HG03439 (cell line): Measurements from ENCODE around the gene IPO11.

ENCODE experiments used
- ATAC-seq: cut with Tn5 transposase; IDR thresholded peaks from one replicate; pipeline ENCODE4 v1.9.1; 2021; ENCODE audit warnings: mild to moderate bottlenecking, moderate library complexity; ENCODE audit not compliant: unreplicated experiment

Gene IPO11

DNA sequence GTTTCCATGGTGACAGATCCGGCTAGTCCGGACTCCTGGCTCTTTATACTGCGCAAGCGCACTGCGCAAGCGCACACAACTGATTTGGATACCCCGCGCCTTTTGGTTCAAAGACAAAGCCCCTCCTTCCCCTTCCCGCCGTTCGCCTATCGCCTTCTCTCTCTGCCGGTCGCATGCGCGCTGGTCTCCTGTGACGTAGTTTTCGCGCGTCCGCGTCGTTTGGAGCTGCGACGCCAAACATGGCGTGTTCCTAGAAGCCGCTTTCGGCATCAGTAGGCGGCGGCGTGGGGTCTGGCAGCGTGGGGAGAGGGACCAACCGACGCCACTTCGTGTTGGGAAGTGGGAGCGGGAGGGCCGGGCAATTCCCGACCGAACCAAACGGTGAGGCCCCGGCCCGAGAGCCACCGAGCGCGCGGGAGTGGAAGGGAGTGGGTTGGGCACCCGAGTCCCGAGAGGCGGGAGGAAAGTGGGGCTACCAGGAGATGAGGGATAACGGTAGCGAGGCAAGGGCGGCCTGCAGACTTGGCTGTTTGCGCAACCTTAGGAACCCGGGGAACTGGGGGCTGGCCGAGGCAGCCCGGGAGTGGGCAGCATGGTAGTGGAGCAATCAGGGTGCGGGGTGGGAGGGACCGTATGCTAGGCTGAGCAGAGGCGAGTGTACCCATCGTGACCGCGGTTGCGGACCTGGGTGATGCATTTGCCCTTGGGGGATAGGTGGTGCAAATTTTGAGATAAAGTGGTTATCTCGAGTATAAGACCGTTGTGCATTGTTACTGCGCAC, at the start of gene IPO11:
Gene IPO11, plus strand, starts transcription at position 215 of the 781 bp plus-strand sequence. CDS start 24,517 bp downstream, outside the sequence.
- ATAC-seq = peak; percentile 98

DNA sequence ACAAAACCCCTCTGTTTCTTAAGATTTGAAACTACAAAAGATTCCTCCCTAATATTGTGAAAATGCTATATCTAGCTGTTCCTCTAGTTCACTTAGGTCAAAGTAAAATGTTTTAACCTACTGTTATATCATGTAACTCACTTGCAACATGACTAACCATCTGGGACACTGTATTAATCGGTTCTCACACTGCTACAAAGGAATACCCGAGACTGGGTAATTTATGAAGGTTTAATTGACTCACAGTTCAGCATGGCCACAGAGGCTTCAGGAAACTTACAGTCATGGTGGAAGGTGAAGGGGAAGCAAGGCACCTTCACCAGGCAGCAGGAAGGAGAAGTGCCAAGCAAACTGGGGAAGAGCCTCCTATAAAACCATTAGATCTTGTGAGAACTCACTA, 43.5 kb upstream of the IPO11 start:
- ATAC-seq = no peak

DNA sequence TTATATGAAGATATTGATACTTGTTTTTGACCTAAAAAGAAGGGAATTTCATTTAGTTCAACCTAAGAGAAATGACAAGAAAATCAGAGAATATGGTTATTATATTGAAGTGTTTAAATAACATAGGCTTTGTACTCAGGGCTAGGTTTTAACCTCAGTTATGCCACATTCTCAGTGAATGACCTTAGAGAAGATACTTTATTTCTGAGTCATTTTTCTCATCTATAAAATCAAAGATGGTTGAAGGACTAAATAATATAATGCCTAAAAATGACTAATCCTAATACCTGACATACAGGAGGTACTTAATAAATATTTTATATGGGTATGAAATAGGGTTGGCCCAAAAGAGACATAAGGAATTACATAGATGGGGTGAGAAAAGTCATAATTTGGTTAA, 41.2 kb upstream of the IPO11 start:
- no peak for ATAC-seq

DNA sequence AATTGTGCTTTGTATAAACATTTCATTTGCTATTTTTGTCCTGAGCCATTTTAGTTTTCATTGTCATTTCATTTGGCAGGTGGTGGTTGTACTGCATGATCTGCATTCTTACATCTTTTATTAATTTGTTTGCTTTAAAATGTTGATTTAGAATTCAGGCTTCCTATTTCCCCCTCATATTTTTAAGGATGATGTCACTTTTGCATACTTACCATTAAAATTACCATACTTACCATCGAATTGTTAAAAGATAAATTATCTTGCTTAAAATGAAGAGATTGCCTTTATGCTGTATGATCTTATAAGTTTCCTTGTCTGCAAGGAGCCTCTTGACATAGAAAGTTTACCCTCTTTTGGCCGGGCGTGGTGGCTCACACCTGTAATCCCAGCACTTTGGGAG, 40.0 kb upstream of the IPO11 start:
- no peak for ATAC-seq

DNA sequence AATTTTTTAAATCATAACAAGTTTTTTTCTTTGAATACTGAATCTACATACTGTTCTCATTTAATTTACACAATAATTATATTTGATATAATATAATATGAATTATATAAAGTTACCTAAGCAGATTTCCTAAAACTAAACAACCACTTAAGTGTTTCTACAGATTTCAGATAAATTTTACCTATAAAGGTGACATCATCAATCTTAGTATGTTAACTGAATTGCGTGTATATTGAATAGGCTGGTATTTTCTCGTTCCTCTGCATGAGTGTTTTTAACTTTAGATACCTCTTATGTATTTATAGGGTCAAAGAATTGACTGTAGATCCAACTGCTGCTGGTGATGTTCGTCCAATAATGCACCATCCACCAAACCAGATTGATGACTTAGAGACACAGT, 39.2 kb upstream of the IPO11 start:
- ATAC-seq = no peak

DNA sequence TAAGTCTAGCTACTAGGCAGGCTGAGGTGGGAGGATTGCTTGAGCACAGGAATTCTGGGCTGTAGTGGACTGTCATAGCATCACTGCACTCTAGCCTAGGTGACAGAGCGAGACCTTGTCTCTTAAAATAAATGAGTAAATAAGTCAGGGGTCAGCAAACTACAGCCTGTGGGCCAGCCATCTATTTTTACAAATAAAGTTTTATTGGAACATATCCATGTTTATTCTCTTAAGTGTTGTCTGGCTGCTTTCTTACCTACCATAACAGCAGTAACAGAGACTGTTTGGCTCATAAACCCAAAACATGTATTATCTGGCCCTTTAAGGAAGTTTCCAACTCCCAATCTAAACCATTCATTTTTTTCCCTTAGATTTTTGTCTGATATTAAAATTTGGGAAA, 38.5 kb upstream of the IPO11 start:
- no peak for ATAC-seq

DNA sequence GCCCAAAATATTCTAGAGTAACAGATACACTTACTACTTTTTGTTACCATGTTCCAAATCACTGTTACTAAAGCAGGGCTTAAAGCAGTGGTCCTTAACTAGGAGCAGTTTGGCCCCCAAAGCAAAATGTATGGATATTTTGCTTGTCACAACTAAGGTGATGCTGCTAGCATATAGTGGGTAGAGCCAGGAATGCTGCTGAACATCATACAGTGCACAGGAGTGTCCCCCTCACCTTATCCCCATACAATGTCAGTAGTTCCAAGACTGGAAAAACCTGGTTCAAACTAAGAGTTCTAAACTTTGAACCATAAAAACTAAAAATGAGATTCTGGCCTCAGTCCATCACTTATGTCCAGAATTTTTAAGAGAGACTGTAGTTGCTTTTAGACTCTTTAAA, 36.9 kb upstream of the IPO11 start:
- no peak for ATAC-seq

DNA sequence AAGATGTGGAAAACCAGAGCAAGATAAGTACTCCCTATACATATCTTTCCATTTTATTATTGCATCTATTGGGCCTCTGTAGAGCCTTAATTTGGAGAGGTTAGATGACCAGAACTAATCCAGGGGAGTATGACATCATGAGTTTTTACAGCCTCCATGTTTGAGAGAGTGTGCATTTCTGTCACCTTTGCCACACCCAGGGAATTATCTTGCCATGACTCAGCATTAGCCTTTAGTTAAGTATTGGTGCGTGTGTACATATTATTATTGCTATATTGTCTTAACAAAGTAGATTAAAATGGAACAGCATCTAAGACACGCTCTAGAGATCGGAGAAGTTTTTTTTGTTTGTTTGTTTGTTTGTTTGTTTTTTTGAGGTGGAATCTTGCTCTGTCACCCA, 36.5 kb upstream of the IPO11 start:
- no peak for ATAC-seq

DNA sequence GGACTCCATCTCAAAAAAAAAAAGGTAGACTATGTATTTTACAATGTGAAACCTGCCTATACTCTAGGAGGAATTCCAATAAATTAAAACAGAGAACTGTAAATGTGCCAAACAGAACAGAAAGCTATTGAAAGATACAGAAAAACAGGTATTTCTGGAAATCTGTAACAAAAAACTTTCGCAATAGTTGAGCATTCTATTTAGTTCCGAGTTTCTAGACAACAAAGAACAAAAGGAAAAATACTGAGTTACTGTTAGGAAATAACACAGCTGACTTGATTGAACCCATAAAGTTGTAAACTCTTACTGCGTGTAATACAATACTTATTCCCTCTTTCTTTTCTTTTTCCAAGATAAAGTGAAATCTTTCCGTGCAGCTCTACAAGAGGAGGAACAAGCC, 27.4 kb upstream of the IPO11 start:
- no peak for ATAC-seq

DNA sequence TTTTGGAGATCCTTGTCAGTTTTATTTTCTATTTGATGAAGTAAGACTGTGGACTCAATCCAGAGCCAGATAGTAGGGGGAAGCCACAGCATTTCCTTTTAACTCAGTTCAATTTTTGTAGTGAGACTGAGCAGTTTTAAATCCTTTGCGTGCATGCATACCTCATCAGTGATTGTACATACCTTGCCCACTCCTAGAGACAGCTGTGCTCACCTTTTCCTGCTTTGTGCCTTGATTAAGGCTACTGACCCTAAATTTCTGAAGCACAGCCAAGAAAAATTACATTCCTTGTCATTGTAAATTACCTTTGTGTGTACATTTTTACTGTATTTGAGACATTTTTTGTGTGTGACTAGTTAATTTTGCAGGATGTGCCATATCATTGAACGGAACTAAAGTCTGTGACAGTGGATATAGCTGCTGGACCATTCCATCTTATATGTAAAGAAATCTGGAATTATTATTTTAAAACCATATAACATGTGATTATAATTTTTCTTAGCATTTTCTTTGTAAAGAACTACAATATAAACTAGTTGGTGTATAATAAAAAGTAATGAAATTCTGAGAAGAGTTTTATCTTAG, 26.7 kb upstream of the IPO11 start:
- ATAC-seq = no peak

DNA sequence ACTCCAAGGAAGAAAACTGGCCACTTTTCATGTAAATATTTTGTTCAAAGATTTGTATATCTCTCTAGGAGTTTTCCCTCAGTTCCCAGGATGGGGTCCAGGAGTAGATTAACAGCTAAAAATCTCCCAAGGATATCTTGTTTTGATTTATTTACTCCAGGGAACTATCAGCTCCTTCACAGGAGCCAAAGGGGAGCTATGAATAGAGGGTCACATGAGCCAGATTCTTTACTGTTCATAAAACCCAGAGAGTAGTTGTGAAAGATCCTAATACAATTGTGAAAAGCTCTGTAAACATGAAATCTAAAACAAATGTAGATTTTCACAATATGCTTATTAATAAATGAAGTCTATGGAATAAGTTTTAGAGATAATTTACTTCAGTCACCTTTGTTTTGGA, 25.7 kb upstream of the IPO11 start:
- ATAC-seq = no peak

DNA sequence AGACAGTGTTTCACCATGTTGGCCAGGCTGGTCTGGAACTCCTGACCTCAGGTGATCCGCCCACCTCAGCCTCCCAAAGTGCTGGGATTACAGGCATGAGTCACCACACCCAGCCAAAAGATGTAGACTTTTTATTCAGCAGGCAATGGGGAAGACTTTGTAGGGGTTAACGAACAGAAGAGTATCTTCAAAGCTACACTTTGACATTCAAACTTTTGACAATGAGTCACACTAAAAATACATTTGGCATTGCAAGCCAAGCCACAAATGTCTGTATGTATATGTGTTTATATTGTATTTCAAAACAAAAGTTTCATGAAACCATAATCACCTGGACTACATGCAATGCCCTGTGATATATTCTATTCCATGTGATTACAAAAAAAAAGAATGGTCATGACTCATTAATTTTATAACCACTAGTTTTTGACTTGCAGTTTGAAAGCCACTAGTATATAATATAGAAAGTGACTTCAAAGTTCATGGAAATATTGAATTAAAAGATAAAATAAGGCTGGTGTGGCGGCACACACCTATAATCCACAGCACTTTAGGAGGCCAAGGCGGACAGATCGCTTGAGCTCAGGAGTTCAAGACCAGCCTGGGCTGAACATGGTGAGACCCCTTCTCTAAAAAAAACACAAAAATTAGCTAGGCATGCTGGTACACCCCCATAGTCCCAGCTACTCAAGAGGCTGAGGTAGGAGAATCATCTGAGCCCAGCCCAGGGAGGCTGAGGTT, 17.2 kb upstream of the IPO11 start:
- ATAC-seq = no peak

DNA sequence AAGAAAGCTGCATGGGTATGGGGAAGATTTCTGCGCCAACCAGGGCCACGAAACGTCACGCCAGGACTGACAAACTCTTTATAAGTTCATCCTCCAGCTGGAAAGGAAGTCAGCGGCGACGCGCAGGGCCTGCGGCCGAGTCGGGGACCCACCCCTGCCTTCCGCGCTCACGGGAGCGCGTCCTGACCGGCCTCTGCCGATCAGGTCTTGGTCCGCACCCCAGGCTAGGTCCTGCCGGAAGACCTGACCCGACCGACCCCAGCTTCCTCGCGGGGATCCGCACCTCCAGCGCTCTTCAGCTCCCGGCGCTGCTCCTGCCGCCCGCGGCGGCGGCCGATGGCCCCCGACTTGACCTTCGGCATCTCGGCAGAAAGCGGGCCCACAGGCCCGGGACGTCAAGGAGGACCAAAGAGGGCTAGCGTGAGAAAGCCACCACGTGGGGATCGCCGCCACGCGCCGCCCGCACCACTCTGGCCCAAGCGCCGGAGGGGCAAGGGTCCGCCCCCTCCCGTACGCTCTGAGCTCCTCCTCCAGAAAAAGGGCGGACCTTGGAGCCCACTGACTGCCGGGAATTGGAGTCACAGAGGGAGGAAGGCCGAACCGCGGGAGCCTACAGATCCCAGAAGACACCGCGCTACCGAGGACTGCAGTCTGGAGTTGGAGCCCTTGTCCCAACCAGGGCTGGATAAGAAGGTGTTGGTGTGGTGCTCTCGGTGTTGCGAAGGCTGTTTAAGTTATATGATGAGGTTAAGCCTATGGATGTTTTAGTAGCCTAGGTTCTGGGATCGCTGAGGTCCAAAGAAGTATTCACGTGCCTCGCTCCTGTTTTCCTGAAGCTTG, 8.9 kb upstream of the IPO11 start, which contains the start of gene DIMT1:
Gene DIMT1, minus strand, starts transcription at position 495 of the 840 bp plus-strand sequence. Its CDS starts 133 bp downstream, at position 362.
- ATAC-seq = peak; percentile 98

DNA sequence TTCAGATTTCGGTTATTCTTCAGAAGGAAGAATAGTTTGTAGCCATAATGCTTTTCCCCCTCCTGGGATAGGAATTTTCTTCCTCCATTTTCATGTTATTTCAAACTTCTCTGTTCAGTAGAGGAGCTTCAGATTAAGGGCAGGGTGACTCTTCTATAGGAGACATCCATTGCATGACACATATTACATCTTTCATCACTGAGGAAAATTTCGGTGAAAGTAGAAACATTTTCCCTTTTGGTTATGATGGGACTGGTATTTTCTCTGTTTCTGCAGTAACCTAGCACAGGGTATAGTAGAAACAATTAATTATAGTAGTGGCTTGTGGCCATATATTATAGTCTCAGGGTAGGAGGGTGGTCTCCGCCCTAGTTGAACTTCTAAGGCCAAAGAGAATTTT, 1.1 kb downstream of the IPO11 start:
- ATAC-seq = no peak

DNA sequence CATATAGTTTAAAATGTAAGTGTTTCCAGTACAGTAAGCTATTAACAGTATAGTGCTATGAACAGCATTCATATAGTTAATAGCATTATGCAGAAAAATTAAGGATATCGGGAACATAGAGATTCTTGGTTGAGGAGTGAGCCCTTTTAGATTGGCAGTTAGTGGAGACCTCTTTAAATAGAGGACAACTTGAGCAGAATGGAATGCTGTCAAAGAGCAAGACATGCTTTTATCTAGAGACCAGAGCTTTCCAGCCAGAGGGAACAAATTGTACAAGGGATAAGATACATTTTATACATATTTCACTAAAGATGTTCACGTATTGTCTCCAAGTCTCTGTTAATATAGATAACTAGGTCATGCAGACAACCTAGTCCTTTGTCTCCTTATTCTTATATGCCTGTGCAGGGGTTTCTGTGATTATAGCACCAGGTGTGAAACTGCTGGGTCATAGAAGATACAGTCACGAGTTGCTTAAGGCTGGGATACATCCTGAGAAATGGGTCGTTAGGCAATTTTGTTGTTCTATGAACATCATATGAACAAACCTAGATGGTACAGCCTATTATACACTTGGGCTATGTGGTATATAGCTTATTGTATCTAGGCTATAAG, 6.0 kb downstream of the IPO11 start:
- ATAC-seq = no peak

DNA sequence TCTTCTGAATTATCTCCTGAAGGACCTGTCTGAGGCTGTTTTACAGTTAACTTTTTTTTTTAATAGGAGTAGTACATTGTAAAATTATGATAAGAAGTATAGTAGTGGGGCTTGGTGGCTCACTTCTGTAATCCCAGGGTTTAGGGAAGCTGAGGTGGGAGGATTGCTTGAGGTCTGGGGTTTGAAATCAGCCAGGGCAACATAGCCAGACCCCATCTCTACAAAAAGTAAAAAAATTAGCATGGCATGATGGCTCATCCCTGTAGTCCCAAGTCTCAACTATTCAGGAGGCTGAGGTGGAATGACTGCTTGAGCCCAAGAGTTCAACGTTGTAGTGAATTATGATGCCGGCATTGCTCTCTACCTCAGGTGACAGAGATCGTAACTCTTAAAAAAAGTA, 7.0 kb downstream of the IPO11 start:
- no peak for ATAC-seq

DNA sequence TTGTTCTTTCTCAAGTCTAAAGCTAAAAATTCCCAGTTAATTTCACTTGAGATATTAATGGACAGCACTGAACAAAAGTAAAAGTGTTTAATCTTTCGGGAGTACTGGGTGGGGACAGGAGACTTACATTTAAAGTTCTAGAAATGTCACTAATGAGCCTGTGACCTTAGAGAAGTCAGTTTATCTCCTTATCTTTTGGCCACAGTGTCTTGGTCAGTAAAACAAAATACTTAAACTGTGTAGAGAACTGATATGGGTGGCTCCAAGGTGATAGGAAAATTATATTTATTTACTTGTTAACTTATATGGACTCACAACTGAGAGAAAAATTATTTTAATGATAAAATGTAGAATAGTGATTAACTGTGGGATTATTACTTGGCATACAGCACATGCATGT, 8.9 kb downstream of the IPO11 start:
- ATAC-seq = no peak

DNA sequence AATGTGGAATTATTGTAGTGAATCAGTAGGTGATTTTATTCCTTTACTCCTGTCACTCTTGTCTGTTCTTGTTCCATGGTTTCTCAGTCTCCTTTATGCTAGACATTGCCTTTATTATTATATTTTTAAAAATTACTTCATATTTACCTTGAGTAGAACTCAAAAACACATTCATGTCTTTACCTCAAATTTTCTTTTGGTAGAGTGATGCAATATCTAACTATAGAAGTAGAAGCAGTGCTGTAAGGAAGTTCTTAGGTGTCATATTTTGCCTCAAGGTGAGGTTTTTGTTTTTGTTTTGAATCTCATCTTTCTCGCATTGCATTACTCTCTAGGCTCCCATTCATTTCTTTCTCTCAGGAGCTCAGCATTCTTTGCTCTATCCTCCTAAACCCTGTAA, 12.2 kb downstream of the IPO11 start:
- ATAC-seq = no peak

DNA sequence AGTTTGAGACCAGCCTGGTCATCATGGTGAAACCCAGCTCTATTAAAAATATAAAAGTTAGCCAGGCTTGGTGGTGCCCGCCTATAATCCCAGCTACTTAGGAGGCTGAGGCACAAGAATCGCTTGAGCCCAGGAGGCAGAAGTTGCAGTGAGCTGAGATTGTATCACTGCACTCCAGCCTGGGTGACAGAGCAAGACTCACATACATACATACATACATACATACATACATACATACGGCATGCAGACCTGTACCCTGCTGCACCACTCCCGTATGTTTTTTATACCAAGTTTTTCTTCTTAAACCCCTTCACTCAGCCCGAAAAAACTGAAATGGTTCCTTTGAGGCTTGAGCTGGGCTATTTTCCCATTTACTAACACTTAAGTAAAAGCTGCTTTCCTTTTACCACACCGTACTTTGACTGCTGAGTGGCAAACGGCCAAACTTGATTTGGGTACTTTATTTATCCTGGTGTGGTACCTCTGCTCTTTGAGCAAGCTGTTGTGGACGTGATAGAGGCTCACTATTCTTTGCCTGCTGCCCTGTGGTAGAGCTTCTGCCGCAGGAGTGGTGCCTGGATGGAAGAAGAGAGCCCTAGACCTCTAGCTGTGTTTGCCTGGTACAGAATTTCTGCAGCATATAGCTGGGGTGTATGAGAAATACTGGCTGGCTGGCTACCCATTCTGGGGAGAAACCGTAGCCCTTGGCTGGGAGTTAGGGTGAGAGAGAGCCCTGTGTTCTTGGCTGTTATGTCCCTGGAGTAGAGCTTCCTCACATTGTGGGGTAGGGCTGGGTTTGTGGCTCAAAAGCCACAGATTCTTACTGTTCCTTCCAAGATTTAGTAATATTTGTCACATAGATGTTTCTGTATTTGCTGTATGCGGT, 19.4 kb downstream of the IPO11 start:
- ATAC-seq = no peak

DNA sequence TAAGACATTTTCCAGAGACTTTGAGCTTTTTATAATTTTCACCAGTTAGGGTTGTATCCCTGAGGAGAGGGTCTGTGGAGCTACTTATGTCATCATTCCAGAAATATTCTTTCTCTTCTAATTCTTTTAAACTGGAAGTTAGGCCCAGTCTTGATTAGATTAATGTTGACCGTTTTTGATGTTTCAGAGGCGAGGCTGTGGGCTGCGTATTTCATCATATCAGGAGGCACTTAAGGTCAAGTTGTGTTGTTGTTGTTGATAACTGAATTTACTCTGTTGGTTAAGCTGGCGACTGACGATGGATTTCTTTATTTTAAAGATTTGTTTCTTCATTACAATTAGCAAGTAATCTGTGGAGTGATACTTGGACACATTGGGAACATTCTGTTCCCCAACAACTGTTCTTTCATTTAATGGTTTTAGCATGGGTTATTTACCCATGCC, 20.1 kb downstream of the IPO11 start:
- no peak for ATAC-seq
